Suprapubic skin (tissue), 4 donors: Measurements from ENCODE around the gene CACNB3.

Source experiments
- EP300 ChIP-seq: sonication (generic); formaldehyde crosslinking; IDR thresholded peaks from one replicate; pipeline ENCODE4 v1.6.1; 2017; ENCODE audit warnings: antibody characterized with exemption
- POLR2A ChIP-seq, 2 donors: fragments of 450-650 bp; IDR thresholded peaks; one replicate each; pipeline ENCODE4 v1.6.1; 2017; ENCODE audit warnings: antibody characterized with exemption in 2 of 2, mild to moderate bottlenecking in 2 of 2, moderate library complexity in 2 of 2
- POLR2AphosphoS5 ChIP-seq, 3 donors: sonication (generic); formaldehyde crosslinking; IDR thresholded peaks; one replicate each; pipeline ENCODE4 v1.6.1; 2017; ENCODE audit warnings: antibody characterized with exemption in 3 of 3
- TF ChIP-seq, protein P1 (sequence below), 2 donors: fragments of 200-600 bp in 1 of 2; fragments of 450-650 bp in 1 of 2; sonication (generic) in 1 of 2; IDR thresholded peaks; one replicate each; pipeline ENCODE4 v1.5.1; 2016 to 2019; ENCODE audit warnings: antibody characterized with exemption in 2 of 2, mild to moderate bottlenecking in 1 of 2, moderate library complexity in 1 of 2

DNA sequence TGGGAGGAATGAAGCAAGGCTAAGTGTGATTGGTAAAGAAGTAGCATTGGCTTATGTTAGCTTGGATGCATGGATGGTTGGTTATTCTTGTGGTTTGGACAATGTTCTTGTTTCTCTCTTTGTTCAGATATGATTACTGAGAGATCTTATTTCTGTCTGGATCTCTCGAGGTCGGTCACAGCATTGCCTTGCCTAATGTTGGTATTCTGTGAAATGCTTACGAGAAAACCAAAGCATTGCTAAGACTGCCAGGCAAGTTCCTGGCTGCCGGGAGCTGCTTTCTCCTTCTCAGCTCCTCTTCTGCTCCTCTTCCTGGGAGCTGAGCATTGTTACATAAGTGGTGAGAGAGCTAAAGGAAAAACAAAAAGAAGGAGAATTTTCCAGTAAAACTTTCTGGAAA, 54.8 kb downstream of the CACNB3 start:
- no peak for TF ChIP-seq POLR2A (IDR thresholded peaks at IDR 0.05)
- TF ChIP-seq, protein P1, sequence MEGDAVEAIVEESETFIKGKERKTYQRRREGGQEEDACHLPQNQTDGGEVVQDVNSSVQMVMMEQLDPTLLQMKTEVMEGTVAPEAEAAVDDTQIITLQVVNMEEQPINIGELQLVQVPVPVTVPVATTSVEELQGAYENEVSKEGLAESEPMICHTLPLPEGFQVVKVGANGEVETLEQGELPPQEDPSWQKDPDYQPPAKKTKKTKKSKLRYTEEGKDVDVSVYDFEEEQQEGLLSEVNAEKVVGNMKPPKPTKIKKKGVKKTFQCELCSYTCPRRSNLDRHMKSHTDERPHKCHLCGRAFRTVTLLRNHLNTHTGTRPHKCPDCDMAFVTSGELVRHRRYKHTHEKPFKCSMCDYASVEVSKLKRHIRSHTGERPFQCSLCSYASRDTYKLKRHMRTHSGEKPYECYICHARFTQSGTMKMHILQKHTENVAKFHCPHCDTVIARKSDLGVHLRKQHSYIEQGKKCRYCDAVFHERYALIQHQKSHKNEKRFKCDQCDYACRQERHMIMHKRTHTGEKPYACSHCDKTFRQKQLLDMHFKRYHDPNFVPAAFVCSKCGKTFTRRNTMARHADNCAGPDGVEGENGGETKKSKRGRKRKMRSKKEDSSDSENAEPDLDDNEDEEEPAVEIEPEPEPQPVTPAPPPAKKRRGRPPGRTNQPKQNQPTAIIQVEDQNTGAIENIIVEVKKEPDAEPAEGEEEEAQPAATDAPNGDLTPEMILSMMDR (IDR thresholded peaks at IDR 0.05): no peak
- no peak for TF ChIP-seq POLR2AphosphoS5 (IDR thresholded peaks at IDR 0.05)
- no peak for TF ChIP-seq EP300
